Hematopoietic multipotent progenitor cell treated with erythropoietin and hydrocortisone succinate and interleukin-3 and kit ligand, for 17 days (in vitro differentiated cells): ENCODE measurements around the gene COL6A1.

ENCODE experiments used
- DNase-seq: peaks from one replicate; pipeline ENCODE4 v3.0.0-alpha.2; 2015; ENCODE audit warnings: low spot score

Gene COL6A1

GRCh38 chr21:45983649-45983965 is 2.0 kb downstream of the COL6A1 start:
- DNase-seq = no peak

- DNase-seq = no peak
These were observed 2.5 kb downstream of the COL6A1 start for GRCh38 chr21:45983981-45984551.

GRCh38 chr21:45984584-45985095 is 3.1 kb downstream of the COL6A1 start:
- no peak for DNase-seq

- no peak for DNase-seq
These were observed 4.1 kb downstream of the COL6A1 start for GRCh38 chr21:45985471-45986315.

- DNase-seq = no peak
These were observed 4.9 kb downstream of the COL6A1 start for GRCh38 chr21:45986316-45987051.

- no peak for DNase-seq
These were observed 5.6 kb downstream of the COL6A1 start for GRCh38 chr21:45987121-45987711.

GRCh38 chr21:45988366-45989347 is 7.1 kb downstream of the COL6A1 start:
- no peak for DNase-seq

GRCh38 chr21:45989355-45990048 is 7.9 kb downstream of the COL6A1 start:
- no peak for DNase-seq

GRCh38 chr21:45990049-45990711 is 8.6 kb downstream of the COL6A1 start:
- no peak for DNase-seq

GRCh38 chr21:45990741-45991605 is 9.4 kb downstream of the COL6A1 start:
- no peak for DNase-seq

GRCh38 chr21:45991606-45992300 is 10.2 kb downstream of the COL6A1 start:
- no peak for DNase-seq

- DNase-seq = no peak
These were observed 11.0 kb downstream of the COL6A1 start for GRCh38 chr21:45992301-45993209.

GRCh38 chr21:45993210-45994085 is 11.9 kb downstream of the COL6A1 start:
- DNase-seq = no peak

- no peak for DNase-seq
These were observed 12.6 kb downstream of the COL6A1 start for GRCh38 chr21:45994086-45994661.

- DNase-seq = no peak
These were observed 13.5 kb downstream of the COL6A1 start for GRCh38 chr21:45994759-45995685.
